ENCODE results near the gene NDFIP1. TPM values are rescaled to one million over a fixed set of nuclear protein-coding genes. Genes with fewer than 3 reads are reported as not detected.

Gene NDFIP1
- total and polyA plus RNA-seq, 2 of the 13 experiments (the other 11 are each of a cell fraction or from before 2014, with no cell fraction given) = 12.4 to 15.7 TPM

- DNase-seq (ENCODE audit: low spot score) (no peak), ATAC-seq (peak; percentile 56), FAIRE-seq (no peak)
- Histone ChIP-seq H3K27ac (ENCODE audit: extremely low read length, insufficient read depth, low read length) (no peak overlapping the region), H4K20me1 (ENCODE audit: insufficient read depth, low read length) (no peaks in the 10 kb centered on the region), H3K36me3 (replicated peaks in 1 of 2; ENCODE audit: control insufficient read depth in 1 of 2, insufficient read depth in 2 of 2, low read length in 2 of 2) (no peaks in the 10 kb centered on the region), H3K4me1 (ENCODE audit: insufficient read depth, low read length) (peaks cover 58% of the 10 kb centered on the region), H3K9ac (ENCODE audit: insufficient read depth, low read depth, low read length) (no peak overlapping the region), H2AFZ (ENCODE audit: low read length) (no peak overlapping the region), H3K4me3 (replicated peaks in 1 of 3; ENCODE audit: insufficient read depth in 1 of 3, low read depth in 2 of 3, low read length in 3 of 3) (no peak overlapping the region), H3K79me2 (ENCODE audit: insufficient read depth, low read length) (no peaks in the 10 kb centered on the region), H3K9me3 (ENCODE audit: low read length) (no peaks in the 10 kb centered on the region), H3K27me3 (ENCODE audit: control insufficient read depth in 1 of 2, insufficient read depth in 2 of 2, low read length in 2 of 2) (peaks cover 0 to 15% of the 10 kb centered on the region in 2 experiments; a peak in 3 of 5 replicates), H3K4me2 (ENCODE audit: low read depth, low read length) (no peak overlapping the region)
- in situ Hi-C loops (cut with HindIII; ENCODE audit: extremely low pct_ligation_motif_present, low pct_unique_long_range_greater_than_20kb) = no loop called here
- TF ChIP-seq KDM1A (CRISPR knock-in tag; IDR thresholded peaks at IDR 0.05) (no peak), CHD4 (IDR thresholded peaks at IDR 0.05; ENCODE audit: borderline replicate concordance, low read length) (no peak), ZSCAN31 (CRISPR knock-in tag; IDR thresholded peaks at IDR 0.05; ENCODE audit: low read depth) (no peak), ZNF275 (CRISPR knock-in tag; IDR thresholded peaks at IDR 0.05; ENCODE audit: borderline replicate concordance) (no peak), DPF2 (CRISPR knock-in tag; IDR thresholded peaks at IDR 0.05; ENCODE audit: borderline replicate concordance, low read depth) (no peak), PTBP1 (IDR thresholded peaks at IDR 0.05; ENCODE audit: low read depth, low read length, poor library complexity, severe bottlenecking) (no peak), ZNF713 (CRISPR knock-in tag; IDR thresholded peaks at IDR 0.05) (no peak)
- intact Hi-C loops (cut with micrococcal nuclease; ENCODE audit: unreplicated experiment) = no loop called here
- BruUV-seq (replicated peaks) = no TSS peak
- CTCF ChIA-PET (ENCODE audit: low intra/inter-chr PET ratio, low total read pairs) = no interaction called here
- WGBS (ENCODE audit: low lambda C conversion rate) = 31% methylated on average over 2 of the region's 2 CpGs
- POLR2A ChIA-PET = no interaction called here
Observed at GRCh38 chr5:142176255-142176654, 67.7 kb downstream of the NDFIP1 start.

GRCh38 chr5:142178651-142179050, 70.1 kb downstream of the NDFIP1 start:
- in situ Hi-C loops (cut with HindIII; ENCODE audit: extremely low pct_ligation_motif_present, low pct_unique_long_range_greater_than_20kb) = no loop called here
- Histone ChIP-seq H3K9ac (ENCODE audit: insufficient read depth, low read depth, low read length) (no peak overlapping the region), H4K20me1 (ENCODE audit: insufficient read depth, low read length) (no peaks in the 10 kb centered on the region), H3K79me2 (ENCODE audit: insufficient read depth, low read length) (no peaks in the 10 kb centered on the region), H2AFZ (ENCODE audit: low read length) (no peak overlapping the region), H3K4me1 (ENCODE audit: insufficient read depth, low read length) (peaks cover 55% of the 10 kb centered on the region), H3K27me3 (ENCODE audit: control insufficient read depth in 1 of 2, insufficient read depth in 2 of 2, low read length in 2 of 2) (peaks cover 0 to 15% of the 10 kb centered on the region in 2 experiments; a peak in 3 of 5 replicates), H3K36me3 (replicated peaks in 1 of 2; ENCODE audit: control insufficient read depth in 1 of 2, insufficient read depth in 2 of 2, low read length in 2 of 2) (no peaks in the 10 kb centered on the region), H3K4me3 (replicated peaks in 1 of 3; ENCODE audit: insufficient read depth in 1 of 3, low read depth in 2 of 3, low read length in 3 of 3) (no peak overlapping the region), H3K4me2 (ENCODE audit: low read depth, low read length) (no peak overlapping the region), H3K9me3 (ENCODE audit: low read length) (no peaks in the 10 kb centered on the region), H3K27ac (ENCODE audit: extremely low read length, insufficient read depth, low read length) (no peak overlapping the region)
- no peak for DNase-seq (ENCODE audit: low spot score)
- intact Hi-C loops (cut with micrococcal nuclease; ENCODE audit: unreplicated experiment) = no loop called here
- POLR2A ChIA-PET = no interaction called here
- no peak for ATAC-seq
- no peak for FAIRE-seq
- WGBS (ENCODE audit: low lambda C conversion rate) = 95% methylated on average over 7 of the region's 7 CpGs
- no TSS peak for BruUV-seq (replicated peaks)
- CTCF ChIA-PET (ENCODE audit: low intra/inter-chr PET ratio, low total read pairs) = no interaction called here
- no peak for TF ChIP-seq ZBTB40 (IDR thresholded peaks at IDR 0.05)
- TF ChIP-seq ZBTB40 (CRISPR knock-in tag; IDR thresholded peaks at IDR 0.05) = no peak
